ENCODE results near the gene SLC45A1. TPM values are rescaled to one million over a fixed set of nuclear protein-coding genes. Genes with fewer than 3 reads are reported as not detected.

Gene SLC45A1
- total RNA-seq, 4 donors from 2014 or later = 0.13 to 3.4 (median 1.4) TPM

DNA sequence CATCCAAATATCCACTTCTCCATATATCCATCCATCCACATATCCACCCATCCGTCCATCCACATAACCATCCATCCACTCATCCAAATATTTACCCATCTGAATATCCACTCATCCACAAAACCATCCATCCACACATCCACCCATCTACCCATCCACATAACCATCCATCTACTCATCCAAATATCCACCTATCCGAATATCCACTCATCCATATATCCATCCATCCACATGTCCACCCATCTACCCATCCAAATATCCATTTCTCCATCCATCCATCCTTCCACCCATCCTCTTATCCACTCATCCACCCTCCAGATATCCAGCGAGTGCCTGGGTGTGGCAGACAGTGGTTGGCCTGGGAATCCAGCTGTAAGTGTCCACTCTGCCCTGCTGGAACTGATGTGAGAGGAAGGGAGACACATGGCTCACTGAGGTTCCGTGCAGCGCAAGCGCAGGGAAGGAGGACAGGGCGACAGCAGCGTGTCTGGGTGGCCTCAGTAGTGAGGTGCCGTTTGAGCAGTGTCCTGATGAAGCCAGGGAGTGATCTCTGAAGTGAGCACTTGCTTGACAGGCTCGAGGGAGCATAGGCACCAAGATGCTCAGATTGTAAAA lies 27.1 kb downstream of the SLC45A1 start:
- WGBS, 2 donors = 89 to 91% methylated on average over 10 of the region's 10 CpGs

DNA sequence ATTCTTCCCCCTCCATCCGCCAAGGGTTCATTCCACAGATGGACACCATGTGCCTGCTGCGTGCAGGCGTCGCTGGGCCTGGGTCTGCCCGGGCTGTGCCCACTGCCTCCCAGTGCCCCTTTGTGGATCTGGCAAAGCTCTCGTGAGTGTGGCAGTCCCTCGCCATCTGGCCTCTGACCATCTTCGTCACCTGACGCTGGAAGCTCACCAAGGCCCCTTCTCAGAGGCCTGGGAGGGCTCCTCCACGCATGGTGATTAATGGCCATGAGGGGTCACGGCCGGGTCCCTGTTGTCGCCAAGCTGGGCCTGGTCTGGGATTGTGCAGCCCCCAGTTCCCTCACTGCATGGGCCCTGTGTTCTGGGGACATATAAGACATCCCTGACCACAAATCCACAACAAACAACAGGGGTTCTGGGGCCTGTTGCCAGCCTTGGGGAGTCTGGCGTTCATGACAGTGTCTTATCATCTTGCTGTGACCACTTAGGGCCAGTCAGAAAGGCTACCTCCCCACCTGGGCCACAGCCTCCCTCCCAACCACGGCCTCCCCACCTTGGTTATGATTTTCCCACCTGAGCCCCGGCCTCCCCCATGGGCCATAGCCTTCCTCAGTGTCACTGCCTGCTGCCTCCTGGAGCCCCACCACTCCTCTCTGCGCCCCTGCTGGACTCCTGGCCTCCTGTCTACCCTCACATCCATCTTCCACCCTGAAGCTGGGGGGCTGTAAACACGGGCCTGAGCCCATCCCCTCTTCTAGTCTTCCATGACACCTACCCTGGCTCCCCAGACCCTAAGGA lies 27.9 kb downstream of the SLC45A1 start:
- H3K4me3 ChIP-seq (ENCODE audit: low read depth, poor library complexity, severe bottlenecking) = no peak overlapping the region
- intact Hi-C loops (cut with DNase I; ENCODE audit: low total_unique reads) = no loop called here
- DNase-seq (ENCODE audit: low spot score in 2 of 2) = no peak
- TF ChIP-seq, protein P1, sequence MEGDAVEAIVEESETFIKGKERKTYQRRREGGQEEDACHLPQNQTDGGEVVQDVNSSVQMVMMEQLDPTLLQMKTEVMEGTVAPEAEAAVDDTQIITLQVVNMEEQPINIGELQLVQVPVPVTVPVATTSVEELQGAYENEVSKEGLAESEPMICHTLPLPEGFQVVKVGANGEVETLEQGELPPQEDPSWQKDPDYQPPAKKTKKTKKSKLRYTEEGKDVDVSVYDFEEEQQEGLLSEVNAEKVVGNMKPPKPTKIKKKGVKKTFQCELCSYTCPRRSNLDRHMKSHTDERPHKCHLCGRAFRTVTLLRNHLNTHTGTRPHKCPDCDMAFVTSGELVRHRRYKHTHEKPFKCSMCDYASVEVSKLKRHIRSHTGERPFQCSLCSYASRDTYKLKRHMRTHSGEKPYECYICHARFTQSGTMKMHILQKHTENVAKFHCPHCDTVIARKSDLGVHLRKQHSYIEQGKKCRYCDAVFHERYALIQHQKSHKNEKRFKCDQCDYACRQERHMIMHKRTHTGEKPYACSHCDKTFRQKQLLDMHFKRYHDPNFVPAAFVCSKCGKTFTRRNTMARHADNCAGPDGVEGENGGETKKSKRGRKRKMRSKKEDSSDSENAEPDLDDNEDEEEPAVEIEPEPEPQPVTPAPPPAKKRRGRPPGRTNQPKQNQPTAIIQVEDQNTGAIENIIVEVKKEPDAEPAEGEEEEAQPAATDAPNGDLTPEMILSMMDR (IDR thresholded peaks at IDR 0.05) = no peak
- TF ChIP-seq POLR2A (IDR thresholded peaks at IDR 0.05) = no peak
- 89 to 93% methylated on average over 18 of the region's 18 CpGs for WGBS, 2 donors

More for the DNA sequence above, 27.1 kb downstream of the SLC45A1 start:
- no peak overlapping the region for H3K4me3 ChIP-seq (ENCODE audit: low read depth, poor library complexity, severe bottlenecking)
- DNase-seq (ENCODE audit: low spot score in 2 of 2) = no peak
- TF ChIP-seq, protein P1 (IDR thresholded peaks at IDR 0.05) = no peak
- TF ChIP-seq POLR2A (IDR thresholded peaks at IDR 0.05) = no peak
- intact Hi-C loops (cut with DNase I; ENCODE audit: low total_unique reads) = no loop called here

DNA sequence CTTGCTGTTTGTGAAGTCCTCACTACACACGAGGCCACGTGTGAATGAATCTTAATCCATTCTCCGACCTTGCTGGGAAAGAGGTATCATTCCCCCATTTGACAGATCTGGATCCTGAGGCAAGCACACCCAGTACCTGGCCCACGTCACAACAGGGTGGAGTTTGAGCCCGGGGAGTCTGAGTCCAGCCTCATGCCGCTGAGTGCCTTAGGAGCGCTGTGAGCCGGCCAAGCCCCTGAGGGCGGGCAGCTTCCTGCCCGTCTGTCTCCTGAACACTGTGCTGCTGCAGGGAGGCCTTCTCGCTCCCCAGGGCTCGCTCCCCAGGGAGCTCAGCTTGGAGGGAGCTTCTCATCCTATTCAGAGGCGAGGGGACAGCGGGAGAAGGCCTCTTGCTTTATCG lies 29.7 kb downstream of the SLC45A1 start:
- no peak for DNase-seq (ENCODE audit: low spot score in 2 of 2)
- TF ChIP-seq, protein P1 (IDR thresholded peaks at IDR 0.05) = no peak
- TF ChIP-seq POLR2A (IDR thresholded peaks at IDR 0.05) = no peak
- intact Hi-C loops (cut with DNase I; ENCODE audit: low total_unique reads) = no loop called here
- WGBS, 2 donors = 71 to 89% methylated on average over 6 to 15 of the region's 15 CpGs
- H3K4me3 ChIP-seq (ENCODE audit: low read depth, poor library complexity, severe bottlenecking) = no peak overlapping the region

DNA sequence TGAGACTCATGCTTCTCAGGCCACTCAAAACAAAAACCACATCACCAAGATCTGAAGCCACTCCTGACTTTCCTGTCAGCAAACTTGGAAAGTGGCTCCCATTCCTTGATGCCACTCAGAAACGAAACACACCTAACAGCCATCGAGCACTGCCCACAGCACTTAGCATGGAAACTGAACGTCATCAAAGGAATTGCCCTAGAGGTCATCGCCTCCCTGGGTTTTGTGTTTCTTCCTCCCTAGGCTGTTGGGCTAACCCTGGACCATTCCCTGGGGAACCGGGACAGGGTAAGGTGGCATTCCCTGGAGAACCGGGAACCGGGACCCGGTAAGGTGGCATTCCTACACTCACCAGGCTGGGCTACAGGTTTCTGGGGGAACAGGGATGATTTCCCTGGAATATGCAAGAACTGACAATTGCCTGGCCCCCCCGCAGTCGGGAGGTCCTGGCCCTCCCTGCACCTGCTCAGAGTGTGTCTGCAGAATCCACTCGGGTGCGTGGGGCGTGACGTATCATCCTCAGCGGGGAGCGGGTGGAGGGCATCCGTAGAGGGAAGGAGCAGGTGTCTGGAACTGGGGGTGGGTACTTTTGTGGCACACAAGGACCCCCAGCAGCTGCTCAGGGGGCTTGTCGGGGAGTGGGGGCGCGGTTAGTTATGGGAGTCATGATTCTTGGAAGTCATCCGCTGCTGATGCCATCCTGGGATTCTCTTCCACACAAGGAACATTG lies 30.3 kb downstream of the SLC45A1 start:
- TF ChIP-seq, protein P1 (IDR thresholded peaks at IDR 0.05) = no peak
- TF ChIP-seq POLR2A (IDR thresholded peaks at IDR 0.05) = no peak
- intact Hi-C loops (cut with DNase I; ENCODE audit: low total_unique reads) = no loop called here
- DNase-seq (ENCODE audit: low spot score in 2 of 2) = no peak
- WGBS, 2 donors = 67 to 73% methylated on average over 21 of the region's 21 CpGs
- no peak overlapping the region for H3K4me3 ChIP-seq (ENCODE audit: low read depth, poor library complexity, severe bottlenecking)

DNA sequence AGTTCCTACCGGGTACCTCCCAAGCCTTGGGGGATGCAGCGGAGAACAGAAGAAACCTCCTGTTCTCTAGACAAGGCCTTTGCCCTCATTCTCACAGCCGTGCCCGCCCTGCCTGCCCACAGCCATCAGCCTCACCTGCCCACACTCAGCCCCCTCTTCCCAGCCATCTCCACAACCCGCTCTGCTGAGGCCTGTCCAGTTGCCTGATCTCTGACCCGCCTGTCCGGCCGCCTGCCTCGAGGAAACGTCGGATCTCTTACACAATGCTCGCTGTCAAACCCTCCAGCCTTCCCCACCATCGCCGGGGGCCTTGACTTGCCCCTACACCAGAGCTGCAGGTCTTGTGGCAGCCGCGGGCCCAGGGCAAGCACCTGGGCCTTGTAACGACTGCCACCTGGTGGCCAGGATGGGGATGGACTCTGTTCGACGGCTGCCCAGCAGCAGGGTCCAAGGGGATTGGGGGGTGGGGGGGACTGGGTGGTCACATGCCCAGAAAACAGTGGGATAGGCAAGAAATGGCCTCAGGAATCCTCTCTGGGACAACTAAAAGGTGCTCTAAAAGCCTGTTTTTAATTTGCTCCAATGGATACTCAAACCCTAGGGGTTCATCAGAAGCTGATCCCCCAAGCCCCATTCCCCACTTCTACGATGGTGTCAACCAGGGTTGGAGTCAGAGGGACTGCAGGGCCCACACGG lies 31.0 kb downstream of the SLC45A1 start:
- 26% methylated on average over 18 to 21 of the region's 21 CpGs for WGBS, 2 donors
- no peak overlapping the region for H3K4me3 ChIP-seq (ENCODE audit: low read depth, poor library complexity, severe bottlenecking)
- peak in 1 of 2 donors; percentile 93 for DNase-seq (ENCODE audit: low spot score in 2 of 2)
- intact Hi-C loops (cut with DNase I; ENCODE audit: low total_unique reads) = no loop called here
- TF ChIP-seq, protein P1 (IDR thresholded peaks at IDR 0.05) = peak in 1 of 3 donors; percentile 7
- TF ChIP-seq POLR2A (IDR thresholded peaks at IDR 0.05) = no peak

Measured in lower leg skin (tissue), 4 donors.